ENCODE measurements around the gene CAPG.
"Not testable (repeated sequence)": the region's sequence is repeated elsewhere in the genome, so short reads cannot be mapped to it uniquely, and the experiment has no call there.

CAPG gene

DNA sequence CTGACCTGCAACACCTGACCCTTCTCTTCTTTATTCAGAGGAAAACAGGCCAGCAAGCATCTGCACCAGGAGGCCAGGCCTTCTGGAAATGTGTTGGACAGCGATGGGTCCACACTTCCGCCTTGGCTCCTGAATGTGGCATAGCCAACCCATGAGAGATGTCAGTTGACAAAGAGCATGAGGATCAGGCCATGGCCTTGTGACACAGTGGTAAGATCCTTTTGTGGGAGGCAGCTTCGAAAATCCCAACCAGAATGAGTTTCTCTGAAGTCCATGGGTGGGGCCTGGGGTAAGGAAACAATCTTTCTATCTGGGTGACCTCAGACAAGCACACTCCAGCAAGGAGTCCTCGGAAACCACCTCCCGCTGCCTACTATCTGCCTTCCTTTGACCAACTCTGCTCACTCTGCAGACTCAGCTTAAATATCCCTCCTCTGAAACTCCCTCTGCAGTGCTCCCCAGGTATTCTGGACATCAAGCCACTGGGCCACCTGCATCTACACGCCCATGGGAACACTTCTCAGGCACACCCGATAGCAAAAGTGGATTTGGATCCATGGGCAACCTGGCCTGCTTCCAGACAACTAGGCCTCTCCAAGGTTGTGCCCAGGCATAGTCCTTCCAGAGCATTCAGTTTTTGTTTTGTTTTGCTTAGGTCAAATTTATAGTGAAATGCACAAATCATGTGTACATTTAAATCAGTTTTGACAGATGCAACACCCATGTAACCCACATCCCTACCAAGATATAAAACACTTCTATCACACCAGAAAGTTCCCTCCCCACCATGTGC is 4.8 kb upstream of the CAPG start:
- H3K27me3 ChIP-seq, result no peaks in the 10 kb centered on the region
- H3K4me3 ChIP-seq (ENCODE audit: low read depth in 1 of 2, low read length in 1 of 2), result no peak overlapping the region
- H3K36me3 ChIP-seq, result no peaks in the 10 kb centered on the region
- H3K27ac ChIP-seq, result no peak overlapping the region
- peaks cover 58 to 60% of the 10 kb centered on the region in 2 experiments for H3K4me1 ChIP-seq (ENCODE audit: control insufficient read depth in 1 of 2, insufficient read depth in 1 of 2, low read depth in 1 of 2, low read length in 1 of 2)
- H3K9me3 ChIP-seq, result no peaks in the 10 kb centered on the region
- TF ChIP-seq, protein P1, sequence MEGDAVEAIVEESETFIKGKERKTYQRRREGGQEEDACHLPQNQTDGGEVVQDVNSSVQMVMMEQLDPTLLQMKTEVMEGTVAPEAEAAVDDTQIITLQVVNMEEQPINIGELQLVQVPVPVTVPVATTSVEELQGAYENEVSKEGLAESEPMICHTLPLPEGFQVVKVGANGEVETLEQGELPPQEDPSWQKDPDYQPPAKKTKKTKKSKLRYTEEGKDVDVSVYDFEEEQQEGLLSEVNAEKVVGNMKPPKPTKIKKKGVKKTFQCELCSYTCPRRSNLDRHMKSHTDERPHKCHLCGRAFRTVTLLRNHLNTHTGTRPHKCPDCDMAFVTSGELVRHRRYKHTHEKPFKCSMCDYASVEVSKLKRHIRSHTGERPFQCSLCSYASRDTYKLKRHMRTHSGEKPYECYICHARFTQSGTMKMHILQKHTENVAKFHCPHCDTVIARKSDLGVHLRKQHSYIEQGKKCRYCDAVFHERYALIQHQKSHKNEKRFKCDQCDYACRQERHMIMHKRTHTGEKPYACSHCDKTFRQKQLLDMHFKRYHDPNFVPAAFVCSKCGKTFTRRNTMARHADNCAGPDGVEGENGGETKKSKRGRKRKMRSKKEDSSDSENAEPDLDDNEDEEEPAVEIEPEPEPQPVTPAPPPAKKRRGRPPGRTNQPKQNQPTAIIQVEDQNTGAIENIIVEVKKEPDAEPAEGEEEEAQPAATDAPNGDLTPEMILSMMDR (IDR thresholded peaks at IDR 0.05), result no peak

DNA sequence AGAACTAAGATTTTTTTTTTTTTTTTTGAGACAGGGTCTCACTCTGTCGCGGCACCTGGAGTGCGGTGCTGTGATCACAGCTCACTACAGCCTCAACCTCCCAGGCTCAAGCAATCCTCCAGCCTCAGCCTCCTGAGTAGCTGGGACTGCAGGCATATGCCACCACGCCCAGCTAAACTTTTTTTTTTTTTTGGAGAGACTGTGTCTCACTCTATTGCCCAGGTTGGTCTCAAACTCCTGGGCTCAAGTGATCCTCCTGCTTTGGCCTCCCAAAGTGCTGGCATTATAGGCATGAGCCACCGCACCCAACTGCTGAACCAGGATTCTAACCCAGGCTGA is 4.2 kb upstream of the CAPG start:
- H3K4me3 ChIP-seq (ENCODE audit: low read depth in 1 of 2, low read length in 1 of 2); H3K36me3 ChIP-seq; H3K27me3 ChIP-seq; H3K27ac ChIP-seq; H3K9me3 ChIP-seq: not testable (repeated sequence)
- peaks cover 58 to 60% of the 10 kb centered on the region in 2 experiments for H3K4me1 ChIP-seq (ENCODE audit: control insufficient read depth in 1 of 2, insufficient read depth in 1 of 2, low read depth in 1 of 2, low read length in 1 of 2)

DNA sequence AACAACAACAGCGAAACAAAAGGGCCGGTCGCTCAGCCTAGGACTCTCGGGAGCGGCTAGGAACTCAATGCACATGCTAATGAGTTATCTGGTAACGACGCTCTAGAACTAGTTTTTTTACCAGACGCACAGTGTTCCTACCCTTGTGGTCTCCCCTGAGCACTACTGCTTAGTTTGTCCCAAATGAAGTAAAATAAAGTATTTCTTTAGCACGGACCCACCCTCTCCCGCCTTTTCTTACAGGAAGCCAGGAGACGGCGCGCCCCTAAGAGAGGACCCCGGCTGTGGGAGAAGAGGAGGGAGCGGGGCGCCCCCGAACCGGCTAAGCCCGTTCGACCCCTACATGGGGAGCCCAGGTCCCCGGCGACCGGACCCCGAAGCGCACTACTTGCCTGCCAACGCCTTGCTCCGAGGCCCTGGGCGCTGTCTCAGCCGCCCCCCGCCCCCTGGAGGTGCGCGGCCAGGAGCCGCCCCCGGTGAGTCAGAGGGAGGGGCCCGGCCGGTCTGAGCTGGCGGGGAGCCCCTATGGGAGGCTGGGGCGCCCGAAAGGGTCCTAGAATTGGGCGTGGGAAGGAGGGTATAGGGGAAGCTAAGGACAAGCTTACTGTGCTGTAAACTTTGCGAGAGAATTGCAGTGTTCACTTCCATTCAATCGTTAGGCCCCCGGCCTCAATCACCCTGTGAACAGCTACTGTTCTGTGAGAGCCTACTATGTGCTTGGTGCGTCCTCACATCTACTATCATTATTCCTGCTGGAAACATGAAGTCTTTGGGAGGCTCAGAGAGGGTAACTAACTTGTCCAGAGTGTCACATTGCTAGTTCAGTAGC is 3.6 kb upstream of the CAPG start:
- Histone ChIP-seq H3K36me3 (no peaks in the 10 kb centered on the region), H3K4me1 (ENCODE audit: control insufficient read depth in 1 of 2, insufficient read depth in 1 of 2, low read depth in 1 of 2, low read length in 1 of 2) (peaks cover 58 to 60% of the 10 kb centered on the region in 2 experiments), H3K27ac (no peak overlapping the region), H3K27me3 (no peaks in the 10 kb centered on the region), H3K4me3 (ENCODE audit: low read depth in 1 of 2, low read length in 1 of 2) (peak overlapping the region; percentile 39 to 53), H3K9me3 (no peaks in the 10 kb centered on the region)
- TF ChIP-seq, protein P1 (IDR thresholded peaks at IDR 0.05), result no peak

DNA sequence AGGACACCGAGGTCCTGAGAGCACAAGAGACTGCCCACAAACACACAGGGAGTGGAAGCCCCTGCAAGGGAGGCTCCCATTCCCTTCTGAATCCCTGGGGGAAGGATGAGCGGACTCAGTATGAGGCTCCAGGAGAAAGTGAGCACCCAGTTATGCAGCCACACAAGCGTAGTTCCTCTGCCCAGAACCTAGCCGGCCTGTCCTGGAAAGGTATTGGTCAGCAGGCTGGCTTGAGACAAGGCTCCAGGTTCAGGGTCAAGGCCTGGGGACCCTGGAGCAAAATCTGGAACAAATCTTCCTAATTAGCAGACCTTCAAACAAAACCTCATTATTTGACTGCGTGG is 1.2 kb upstream of the CAPG start:
- Histone ChIP-seq H3K4me1 (ENCODE audit: control insufficient read depth in 1 of 2, insufficient read depth in 1 of 2, low read depth in 1 of 2, low read length in 1 of 2) (peaks cover 70 to 76% of the 10 kb centered on the region in 2 experiments), H3K27ac (peak overlapping the region; percentile 36), H3K4me3 (ENCODE audit: low read depth in 1 of 2, low read length in 1 of 2) (no peak overlapping the region), H3K9me3 (no peaks in the 10 kb centered on the region), H3K36me3 (no peaks in the 10 kb centered on the region), H3K27me3 (no peaks in the 10 kb centered on the region)
- TF ChIP-seq, protein P1 (IDR thresholded peaks at IDR 0.05), result no peak

DNA sequence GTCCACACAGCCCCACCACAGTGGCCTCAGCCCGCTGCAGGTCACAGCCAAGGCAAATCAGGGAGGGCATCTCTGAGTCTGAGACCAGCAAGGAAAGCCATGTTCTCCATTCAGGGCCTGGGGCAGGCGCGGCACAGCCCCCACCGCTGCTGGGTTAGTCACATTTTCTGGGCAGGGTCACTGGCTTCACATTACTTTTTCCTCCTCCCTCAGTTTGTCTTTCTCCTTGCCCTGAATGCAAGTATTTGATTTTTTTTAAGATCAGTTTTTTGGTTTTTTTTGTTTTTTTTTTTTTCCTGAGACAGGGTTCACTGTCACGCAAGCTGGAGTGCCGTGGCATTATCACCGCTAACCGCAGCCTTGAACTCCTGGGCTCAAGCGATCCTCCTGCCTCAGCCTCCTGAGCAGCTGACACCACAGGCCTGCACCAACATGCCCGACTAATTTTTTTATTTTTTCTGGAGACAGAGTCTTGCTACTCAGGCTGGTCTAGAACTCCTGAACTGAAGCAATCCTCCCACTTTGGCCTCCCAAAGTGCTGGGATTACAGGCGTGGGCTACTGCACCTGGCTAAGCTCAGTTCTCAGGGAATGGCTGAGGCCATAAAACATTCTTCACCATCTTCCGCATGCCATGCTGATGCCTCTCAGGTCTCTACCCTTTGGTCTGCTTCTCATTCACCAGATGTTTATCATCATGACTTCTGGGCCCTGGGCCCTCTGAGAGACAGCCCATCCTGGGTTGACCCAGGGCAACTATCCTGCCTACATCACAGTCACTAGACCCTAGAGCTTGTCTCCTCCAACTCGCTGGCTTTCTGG is 628 bp upstream of the CAPG start:
- Histone ChIP-seq H3K36me3 (no peaks in the 10 kb centered on the region), H3K27ac (peak overlapping the region; percentile 91), H3K4me3 (ENCODE audit: low read depth in 1 of 2, low read length in 1 of 2) (peak overlapping the region; percentile 69 to 80), H3K4me1 (ENCODE audit: control insufficient read depth in 1 of 2, insufficient read depth in 1 of 2, low read depth in 1 of 2, low read length in 1 of 2) (peaks cover 70 to 77% of the 10 kb centered on the region in 2 experiments), H3K9me3 (no peaks in the 10 kb centered on the region), H3K27me3 (no peaks in the 10 kb centered on the region)
- TF ChIP-seq, protein P1 (IDR thresholded peaks at IDR 0.05), result no peak

Data from neutrophil (primary cell).